GM12874 (cell line): ENCODE results near the gene MFRP.

Experiments
- TF ChIP-seq, protein P1 (sequence below): IDR thresholded peaks from 2 replicates; pipeline ENCODE4 v1.5.1; 2011; ENCODE audit warnings: low read depth, mild to moderate bottlenecking, control low read depth, low read length, moderate library complexity; ENCODE audit not compliant: insufficient read depth

The MFRP gene

DNA sequence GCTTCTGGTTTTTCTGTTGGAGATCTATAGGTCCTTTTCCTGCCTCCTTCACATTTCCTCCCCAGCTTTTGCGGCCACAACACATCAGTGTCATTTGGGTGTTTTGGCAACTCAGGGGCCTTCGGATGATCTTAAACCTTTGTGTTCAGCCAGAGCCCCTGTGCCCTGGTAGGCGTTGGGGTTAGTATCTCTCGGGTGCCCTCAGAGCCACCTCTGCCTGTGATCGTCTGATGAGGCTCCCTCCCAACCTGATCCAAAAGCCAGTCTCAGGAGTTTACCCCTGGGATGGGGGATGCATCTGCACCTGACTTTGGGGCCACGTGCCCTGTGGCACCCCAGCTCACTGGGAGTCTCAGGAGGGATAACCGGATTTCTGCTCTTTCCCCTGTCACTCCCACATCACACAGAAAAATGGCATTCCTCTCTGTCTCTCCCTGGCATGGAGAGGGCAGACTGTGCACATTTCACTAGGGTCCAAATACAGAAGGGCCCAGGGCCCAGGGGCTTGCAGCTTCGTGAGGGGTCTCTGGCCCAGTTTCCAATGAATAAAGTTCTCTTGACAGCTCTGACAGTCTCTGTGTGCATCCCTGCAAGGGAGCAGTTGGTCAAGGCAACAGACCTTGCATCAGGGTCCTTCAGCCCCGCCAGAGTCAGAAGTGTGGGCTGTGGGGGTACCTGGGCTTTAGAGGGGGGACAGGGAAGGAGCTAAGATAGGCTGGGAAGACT, 9.6 kb downstream of the MFRP start:
- TF ChIP-seq, protein P1, sequence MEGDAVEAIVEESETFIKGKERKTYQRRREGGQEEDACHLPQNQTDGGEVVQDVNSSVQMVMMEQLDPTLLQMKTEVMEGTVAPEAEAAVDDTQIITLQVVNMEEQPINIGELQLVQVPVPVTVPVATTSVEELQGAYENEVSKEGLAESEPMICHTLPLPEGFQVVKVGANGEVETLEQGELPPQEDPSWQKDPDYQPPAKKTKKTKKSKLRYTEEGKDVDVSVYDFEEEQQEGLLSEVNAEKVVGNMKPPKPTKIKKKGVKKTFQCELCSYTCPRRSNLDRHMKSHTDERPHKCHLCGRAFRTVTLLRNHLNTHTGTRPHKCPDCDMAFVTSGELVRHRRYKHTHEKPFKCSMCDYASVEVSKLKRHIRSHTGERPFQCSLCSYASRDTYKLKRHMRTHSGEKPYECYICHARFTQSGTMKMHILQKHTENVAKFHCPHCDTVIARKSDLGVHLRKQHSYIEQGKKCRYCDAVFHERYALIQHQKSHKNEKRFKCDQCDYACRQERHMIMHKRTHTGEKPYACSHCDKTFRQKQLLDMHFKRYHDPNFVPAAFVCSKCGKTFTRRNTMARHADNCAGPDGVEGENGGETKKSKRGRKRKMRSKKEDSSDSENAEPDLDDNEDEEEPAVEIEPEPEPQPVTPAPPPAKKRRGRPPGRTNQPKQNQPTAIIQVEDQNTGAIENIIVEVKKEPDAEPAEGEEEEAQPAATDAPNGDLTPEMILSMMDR = no peak

DNA sequence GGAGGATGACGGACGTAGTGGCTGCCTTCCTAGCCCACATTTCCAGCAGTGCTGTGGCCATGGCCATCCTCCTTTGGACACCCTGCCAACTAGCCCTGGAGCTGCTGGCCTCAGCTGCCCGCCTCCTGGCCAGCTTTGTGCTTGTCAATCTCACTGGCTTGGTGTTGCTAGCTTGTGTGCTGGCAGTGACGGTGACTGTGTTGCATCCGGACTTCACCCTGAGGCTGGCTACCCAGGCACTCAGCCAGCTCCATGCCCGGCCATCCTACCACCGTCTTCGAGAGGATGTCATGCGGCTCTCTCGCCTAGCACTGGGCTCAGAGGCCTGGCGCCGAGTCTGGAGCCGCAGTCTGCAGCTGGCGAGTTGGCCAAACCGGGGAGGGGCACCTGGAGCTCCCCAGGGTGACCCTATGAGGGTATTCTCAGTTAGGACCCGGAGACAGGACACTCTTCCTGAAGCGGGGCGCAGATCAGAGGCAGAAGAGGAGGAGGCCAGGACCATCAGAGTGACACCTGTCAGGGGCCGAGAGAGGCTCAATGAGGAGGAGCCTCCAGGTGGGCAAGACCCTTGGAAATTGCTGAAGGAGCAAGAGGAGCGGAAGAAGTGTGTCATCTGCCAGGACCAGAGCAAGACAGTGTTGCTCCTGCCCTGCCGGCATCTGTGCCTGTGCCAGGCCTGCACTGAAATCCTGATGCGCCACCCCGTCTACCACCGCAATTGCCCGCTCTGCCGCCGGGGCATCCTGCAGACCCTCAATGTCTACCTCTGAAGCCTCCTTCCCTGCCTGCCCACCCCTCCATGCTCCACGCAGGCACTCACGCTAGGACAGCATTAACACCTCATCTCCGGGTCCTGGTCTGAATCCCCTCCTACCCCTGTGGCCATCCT, 10.6 kb downstream of the MFRP start:
- TF ChIP-seq, protein P1 = no peak

DNA sequence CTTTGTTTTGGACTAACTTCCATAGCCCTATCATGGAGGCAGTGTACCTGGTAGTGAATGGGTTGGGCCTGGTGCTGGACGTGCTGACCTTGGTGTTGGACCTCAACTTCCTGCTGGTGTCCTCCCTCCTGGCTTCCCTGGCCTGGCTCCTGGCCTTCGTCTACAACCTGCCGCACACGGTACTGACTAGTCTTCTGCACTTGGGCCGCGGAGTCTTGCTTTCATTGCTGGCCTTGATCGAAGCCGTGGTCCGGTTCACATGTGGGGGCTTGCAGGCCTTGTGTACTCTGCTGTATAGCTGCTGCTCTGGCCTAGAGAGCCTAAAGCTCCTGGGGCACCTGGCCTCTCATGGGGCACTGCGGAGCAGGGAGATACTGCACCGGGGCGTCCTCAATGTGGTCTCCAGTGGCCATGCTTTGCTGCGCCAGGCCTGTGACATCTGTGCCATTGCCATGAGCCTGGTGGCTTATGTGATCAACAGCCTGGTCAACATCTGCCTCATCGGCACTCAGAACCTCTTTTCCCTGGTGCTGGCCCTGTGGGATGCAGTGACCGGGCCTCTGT, 11.3 kb downstream of the MFRP start:
- TF ChIP-seq, protein P1 = no peak

DNA sequence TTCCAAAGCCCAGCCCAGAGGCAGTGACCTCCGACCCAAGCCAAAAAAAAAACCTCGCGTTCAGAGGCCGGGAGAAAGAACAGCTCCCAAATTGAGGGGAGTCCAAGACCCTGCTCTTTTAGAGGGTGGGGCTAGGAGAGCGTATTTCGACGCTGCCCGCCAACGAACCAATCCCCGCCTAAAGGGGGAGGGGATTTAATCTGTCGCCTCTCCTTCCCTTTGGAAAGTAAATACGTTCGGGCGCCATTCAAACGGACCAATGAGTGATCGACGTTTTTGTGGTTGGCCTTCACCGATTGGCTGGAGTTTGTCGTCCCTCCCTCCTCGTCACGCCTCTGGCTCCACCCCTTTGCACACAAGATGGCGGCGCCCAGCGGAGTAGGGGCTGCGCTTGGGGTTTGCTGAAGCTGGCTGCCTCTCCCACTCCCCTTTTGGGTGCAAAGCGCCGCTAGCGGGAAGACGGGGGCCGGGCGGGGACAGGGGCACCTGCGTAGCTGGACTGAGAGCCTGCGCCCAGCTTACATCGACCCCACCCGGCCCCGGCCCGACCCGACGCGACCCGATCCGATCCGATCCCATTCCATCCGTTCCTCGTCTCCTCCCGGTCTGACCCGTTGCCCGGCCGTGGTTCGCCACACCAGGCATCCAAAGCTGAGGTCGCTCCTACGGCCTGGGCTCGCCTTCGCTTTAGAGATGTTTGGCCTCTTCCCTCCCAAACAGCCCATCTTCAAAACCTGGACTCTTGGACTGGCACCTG, 12.2 kb downstream of the MFRP start, which contains the start of gene RNF26:
Gene RNF26, plus strand, starts transcription at position 354 of the 757 bp plus-strand sequence. CDS start 596 bp downstream, outside the sequence.
- TF ChIP-seq, protein P1 = no peak

DNA sequence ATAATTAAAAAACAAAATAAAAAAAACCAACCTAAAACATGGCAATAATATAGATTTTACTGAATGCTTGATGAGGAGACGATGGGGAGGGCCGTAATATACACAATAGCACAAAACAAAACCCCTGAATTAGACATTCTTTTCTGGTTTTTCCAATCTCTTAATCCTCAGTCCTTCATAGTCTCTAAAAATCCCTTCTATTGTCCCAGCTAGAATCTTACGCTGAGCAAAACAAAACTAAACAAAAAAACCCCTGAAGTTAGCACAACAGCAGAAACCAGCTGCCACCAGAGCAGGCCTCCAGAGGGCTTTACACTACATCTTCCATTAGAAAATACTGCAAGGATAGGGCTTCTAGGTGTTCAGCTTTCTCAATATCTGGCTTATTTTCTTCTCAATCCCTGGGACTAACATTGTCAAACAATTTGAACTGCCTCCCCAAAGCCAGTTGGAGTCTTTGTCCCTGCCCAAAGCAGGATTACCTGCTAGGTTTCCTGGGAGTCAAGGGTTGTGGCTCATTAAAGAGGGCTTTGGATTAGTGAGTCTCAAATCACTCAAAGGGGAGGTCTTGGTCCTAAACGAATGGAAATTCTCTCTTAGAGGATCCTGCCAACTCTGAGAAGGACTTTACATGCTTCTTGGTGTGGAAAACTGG, 14.3 kb downstream of the MFRP start:
- TF ChIP-seq, protein P1 = no peak

DNA sequence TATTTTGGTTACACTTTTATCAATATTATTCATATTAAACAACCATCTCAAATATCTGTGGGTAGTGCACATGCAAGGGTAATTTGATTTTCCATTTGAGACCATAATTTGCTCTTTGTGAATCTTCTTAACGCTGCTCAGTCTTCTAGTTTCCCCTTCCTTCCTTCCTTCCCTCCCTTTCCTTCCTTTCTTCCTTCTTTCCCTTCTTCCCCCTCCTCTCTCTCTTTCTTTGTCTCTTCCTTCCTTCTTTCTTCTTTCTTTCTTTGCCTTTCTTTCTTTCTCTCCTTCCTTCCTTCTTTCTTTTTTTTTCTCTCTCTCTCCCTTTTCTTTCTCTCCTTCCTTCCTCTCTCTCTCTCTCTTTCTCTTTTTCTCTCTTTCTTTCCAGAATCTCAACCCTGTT, 16.3 kb downstream of the MFRP start:
- TF ChIP-seq, protein P1 = no peak
